Inferior parietal cortex (tissue), 1 donor: ENCODE measurements around the gene HIC1.

Experiments used
- DNase-seq: peaks from one replicate; pipeline ENCODE4 v3.0.0-alpha.2; 2016; ENCODE audit errors: extremely low spot score

Gene HIC1

GRCh38 chr17:2059547-2060384, 4.9 kb downstream of the HIC1 start:
- DNase-seq = no peak

GRCh38 chr17:2060385-2060658, 5.4 kb downstream of the HIC1 start:
- DNase-seq = no peak

GRCh38 chr17:2060681-2061440, 6.0 kb downstream of the HIC1 start:
- DNase-seq = no peak

GRCh38 chr17:2061441-2061958, 6.6 kb downstream of the HIC1 start:
- DNase-seq = no peak

- no peak for DNase-seq
These were observed 7.8 kb downstream of the HIC1 start for GRCh38 chr17:2062571-2063183.

- DNase-seq = no peak
These were observed 8.6 kb downstream of the HIC1 start for GRCh38 chr17:2063261-2064146.

- DNase-seq = no peak
These were observed 9.2 kb downstream of the HIC1 start for GRCh38 chr17:2064147-2064489.

- no peak for DNase-seq
These were observed 9.6 kb downstream of the HIC1 start for GRCh38 chr17:2064520-2064971.

GRCh38 chr17:2064980-2065785, 10.3 kb downstream of the HIC1 start:
- no peak for DNase-seq

- no peak for DNase-seq
These were observed 11.1 kb downstream of the HIC1 start for GRCh38 chr17:2065949-2066400.

GRCh38 chr17:2067048-2067561, 12.2 kb downstream of the HIC1 start:
- no peak for DNase-seq

GRCh38 chr17:2067608-2068024, 12.7 kb downstream of the HIC1 start:
- DNase-seq = no peak

- DNase-seq = no peak
These were observed 13.2 kb downstream of the HIC1 start for GRCh38 chr17:2068031-2068518.

- DNase-seq = no peak
These were observed 13.7 kb downstream of the HIC1 start for GRCh38 chr17:2068519-2069051.

GRCh38 chr17:2070241-2071023, 15.5 kb downstream of the HIC1 start:
- no peak for DNase-seq

- DNase-seq = no peak
These were observed 16.1 kb downstream of the HIC1 start for GRCh38 chr17:2071024-2071385.

- DNase-seq = no peak
These were observed 16.8 kb downstream of the HIC1 start for GRCh38 chr17:2071455-2072281.

GRCh38 chr17:2074919-2075318, 20.0 kb downstream of the HIC1 start:
- DNase-seq = no peak
